ENCODE results near the gene RBMS3. TPM values are rescaled to one million over a fixed set of nuclear protein-coding genes. Genes with fewer than 3 reads are reported as not detected.

Gene RBMS3
- total and polyA plus RNA-seq, 9 donors = 11.6 to 79.2 (median 63.1) TPM

- DNase-seq = no peak
- TF ChIP-seq CTCF (IDR thresholded peaks at IDR 0.05) (no peak), POLR2A (IDR thresholded peaks at IDR 0.05) (no peak), EP300 (IDR thresholded peaks at IDR 0.05) (no peak)
- Histone ChIP-seq H3K27ac (peak overlapping the region in 1 of 2 donors; percentile 2), H3K4me3 (no peak overlapping the region), H3K9me3 (no peaks in the 10 kb centered on the region), H3K4me1 (ENCODE audit: insufficient read depth) (no peaks in the 10 kb centered on the region), H3K36me3 (no peaks in the 10 kb centered on the region), H3K27me3 (no peaks in the 10 kb centered on the region)
- WGBS, 3 donors = 67 to 80% (median 76%) methylated on average over 2 of the region's 2 CpGs
- intact Hi-C loops (cut with DNase I) = no loop called here
Observed at GRCh38 chr3:29502771-29503170, 221.9 kb downstream of the RBMS3 start.

- Histone ChIP-seq H3K4me3 (no peak overlapping the region), H3K9me3 (no peaks in the 10 kb centered on the region), H3K27me3 (no peaks in the 10 kb centered on the region), H3K27ac (peak overlapping the region in 1 of 2 donors; percentile 2), H3K36me3 (no peaks in the 10 kb centered on the region), H3K4me1 (ENCODE audit: insufficient read depth) (no peaks in the 10 kb centered on the region)
- no peak for DNase-seq
- TF ChIP-seq CTCF (IDR thresholded peaks at IDR 0.05) (no peak), POLR2A (IDR thresholded peaks at IDR 0.05) (no peak), EP300 (IDR thresholded peaks at IDR 0.05) (no peak)
- WGBS, 3 donors = 87 to 95% (median 90%) methylated on average over 3 of the region's 3 CpGs
- intact Hi-C loops (cut with DNase I) = no loop called here
Observed at GRCh38 chr3:29503314-29503713, 222.4 kb downstream of the RBMS3 start.

GRCh38 chr3:29503958-29504357, 223.1 kb downstream of the RBMS3 start:
- no peaks in the 10 kb centered on the region for H3K9me3 ChIP-seq
- WGBS, 3 donors = 36 to 42% (median 37%) methylated on average over 3 of the region's 3 CpGs
- no peaks in the 10 kb centered on the region for H3K27me3 ChIP-seq
- H3K27ac ChIP-seq = peak overlapping the region in 1 of 2 donors; percentile 2
- H3K4me1 ChIP-seq (ENCODE audit: insufficient read depth) = no peaks in the 10 kb centered on the region
- intact Hi-C loops (cut with DNase I) = no loop called here
- no peak overlapping the region for H3K4me3 ChIP-seq
- DNase-seq = peak in 3 of 5 donors; percentile 23 to 64 (median 41)
- no peak for TF ChIP-seq CTCF (IDR thresholded peaks at IDR 0.05)
- peak; percentile 45 for TF ChIP-seq EP300 (IDR thresholded peaks at IDR 0.05)
- H3K36me3 ChIP-seq = no peaks in the 10 kb centered on the region

GRCh38 chr3:29506502-29506901, 225.6 kb downstream of the RBMS3 start:
- 86 to 90% (median 88%) methylated on average over 3 of the region's 3 CpGs for WGBS, 3 donors
- no peaks in the 10 kb centered on the region for H3K27me3 ChIP-seq
- no peak for DNase-seq
- no peak overlapping the region for H3K4me3 ChIP-seq
- no peaks in the 10 kb centered on the region for H3K9me3 ChIP-seq
- no peaks in the 10 kb centered on the region for H3K36me3 ChIP-seq
- TF ChIP-seq EP300 (IDR thresholded peaks at IDR 0.05) = no peak
- TF ChIP-seq CTCF (IDR thresholded peaks at IDR 0.05) = no peak
- TF ChIP-seq POLR2A (IDR thresholded peaks at IDR 0.05) = no peak
- no peak overlapping the region for H3K27ac ChIP-seq
- H3K4me1 ChIP-seq (ENCODE audit: insufficient read depth) = no peaks in the 10 kb centered on the region
- intact Hi-C loops (cut with DNase I) = no loop called here
